HG02759 (cell line): ENCODE results near the gene HSDL2.
A peak's percentile ranks its signal among the peaks of the same experiment; 100 is the strongest.

Experiments
- ATAC-seq: cut with Tn5 transposase; IDR thresholded peaks from one replicate; pipeline ENCODE4 v1.9.1; 2021; ENCODE audit warnings: mild to moderate bottlenecking, moderate library complexity; ENCODE audit not compliant: unreplicated experiment

The HSDL2 gene

DNA sequence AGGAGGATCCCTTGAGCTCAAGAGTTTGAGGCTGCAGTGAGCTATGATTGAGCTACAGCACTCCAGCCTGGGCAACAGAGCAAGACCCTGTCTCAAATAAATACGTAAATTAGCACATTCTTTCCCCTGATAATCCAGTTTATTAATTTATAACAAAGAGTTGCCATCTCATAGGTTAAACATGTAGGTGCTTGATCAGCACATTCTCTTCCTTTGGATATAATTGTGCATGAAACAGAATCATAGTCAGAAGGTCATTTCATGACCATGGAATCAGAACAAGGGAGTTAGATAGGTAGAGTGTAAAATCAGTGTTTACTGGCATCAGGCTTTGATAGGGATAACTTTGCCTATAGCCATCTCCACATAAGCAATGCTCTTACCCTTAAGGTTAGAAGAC lies 63.7 kb downstream of the HSDL2 start:
- ATAC-seq: no peak

DNA sequence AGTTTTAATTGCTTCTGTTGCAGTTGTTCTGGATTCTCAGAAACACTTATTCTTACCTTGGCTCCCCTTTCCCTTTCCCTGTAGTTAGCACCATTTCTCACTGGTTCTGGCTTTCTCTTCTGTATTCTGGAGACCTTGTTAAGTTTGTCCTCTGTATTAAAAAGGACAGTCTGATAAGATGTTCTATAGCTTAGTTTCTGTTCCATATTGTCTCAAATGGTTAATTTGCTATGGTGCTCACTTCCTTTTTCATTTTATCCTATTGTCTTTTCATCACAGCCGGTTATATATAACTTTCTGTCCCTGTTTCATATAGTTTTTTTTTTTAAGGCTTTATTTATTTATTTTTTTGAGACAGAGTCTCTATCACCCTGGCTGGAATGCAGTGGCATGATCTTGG lies 65.3 kb downstream of the HSDL2 start:
- ATAC-seq: no peak

DNA sequence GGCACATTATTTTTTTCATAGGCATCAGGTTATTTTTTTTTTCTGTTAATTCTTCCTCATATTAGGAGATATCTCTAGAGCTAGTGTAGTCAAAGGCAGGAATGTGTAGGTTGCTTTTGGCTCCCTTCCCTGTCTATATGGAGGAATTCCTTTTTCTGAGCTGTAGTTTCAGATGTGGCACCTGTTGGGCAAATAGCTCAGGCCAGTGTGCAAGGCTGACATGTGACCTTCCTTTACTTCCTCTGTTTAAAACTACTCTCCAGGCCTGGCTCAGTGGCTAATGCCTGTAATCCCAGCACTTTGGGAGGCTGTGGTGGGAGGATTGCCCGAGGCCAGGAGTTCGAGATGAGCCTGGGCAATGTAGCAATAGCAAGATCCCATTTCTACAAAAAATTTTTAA lies 66.2 kb downstream of the HSDL2 start:
- ATAC-seq: no peak

DNA sequence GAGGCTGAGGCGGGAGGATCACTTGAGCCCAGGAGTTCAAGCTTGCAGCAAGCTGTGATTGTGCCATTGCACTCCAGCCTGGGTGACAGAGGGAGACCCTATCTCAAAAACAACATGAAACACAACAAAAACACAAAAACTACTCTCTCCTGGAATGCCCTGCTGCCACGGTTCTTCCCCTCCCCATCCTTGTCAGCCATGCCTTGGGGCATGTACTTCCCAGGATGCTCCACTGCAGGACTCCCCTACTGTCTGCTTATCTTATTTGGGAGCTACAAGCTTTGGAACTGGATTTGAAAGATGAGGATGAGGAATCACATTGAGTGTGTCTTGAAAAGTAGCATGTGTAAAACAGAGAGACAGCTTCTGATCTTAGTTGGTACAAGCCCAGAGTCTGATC lies 66.6 kb downstream of the HSDL2 start:
- no peak for ATAC-seq

- no peak for ATAC-seq
These were observed 67.4 kb downstream of the HSDL2 start for GRCh38 chr9:112447283-112447761.

- ATAC-seq: no peak
These were observed 82.9 kb downstream of the HSDL2 start for GRCh38 chr9:112462855-112463254.

DNA sequence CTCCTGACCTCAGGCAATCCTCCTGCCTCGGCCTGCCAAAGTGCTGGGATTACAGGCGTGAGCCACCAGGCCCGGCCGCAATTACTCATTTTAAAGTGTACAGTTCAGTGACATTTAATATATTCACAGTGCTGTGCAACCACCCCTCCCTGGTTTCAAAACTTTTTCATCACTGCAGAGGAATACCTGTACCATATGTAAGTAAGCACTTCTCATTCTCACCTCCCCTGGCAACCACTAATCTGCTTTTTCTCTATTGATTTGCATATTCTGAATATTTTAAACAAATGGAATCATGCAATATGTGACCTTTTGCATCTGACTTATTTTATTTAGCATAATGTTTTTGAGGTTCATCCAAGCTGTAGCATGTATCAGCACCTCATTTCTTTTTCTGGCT lies 85.4 kb downstream of the HSDL2 start:
- ATAC-seq: no peak

DNA sequence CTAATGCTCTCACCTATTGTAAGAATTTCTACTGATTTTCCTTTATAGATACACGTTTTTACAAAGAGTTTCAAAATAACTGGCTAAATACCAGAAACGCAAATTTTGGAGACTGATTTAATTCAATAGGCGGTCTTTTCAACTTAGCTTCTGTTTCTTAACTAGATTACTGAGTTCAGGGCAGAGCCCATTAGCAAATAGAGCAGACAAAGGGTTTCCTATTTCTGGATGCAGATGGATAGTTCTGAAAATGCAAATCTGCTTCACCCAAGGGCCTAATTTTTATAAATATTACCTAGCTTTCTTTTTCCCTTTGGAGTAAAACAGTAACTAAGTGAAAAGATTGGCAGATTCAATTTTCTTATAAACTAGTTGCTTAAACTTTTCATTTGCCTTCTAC lies 93.1 kb downstream of the HSDL2 start:
- no peak for ATAC-seq

DNA sequence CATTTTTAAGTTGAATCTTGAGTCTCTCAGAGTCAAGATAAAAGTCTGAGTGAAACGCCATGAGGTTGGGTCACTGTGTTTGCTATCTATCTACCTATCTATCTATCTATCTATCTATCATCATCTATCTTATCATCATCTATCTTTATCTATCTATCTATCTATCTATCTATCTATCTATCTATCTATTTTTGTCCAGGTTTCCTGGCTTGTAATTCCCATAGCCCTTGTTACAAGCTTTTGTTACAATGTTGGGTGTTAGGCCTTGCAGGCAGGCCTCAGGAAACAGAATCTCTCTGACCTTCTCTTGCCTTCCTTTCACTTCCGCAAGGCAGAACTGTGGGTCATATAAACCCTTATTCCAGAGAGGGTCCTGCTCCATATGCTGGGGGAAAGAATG lies 94.1 kb downstream of the HSDL2 start:
- no peak for ATAC-seq

GRCh38 chr9:112475318-112475717 lies 95.4 kb downstream of the HSDL2 start:
- ATAC-seq: no peak

- ATAC-seq: no peak
These were observed 97.4 kb downstream of the HSDL2 start for GRCh38 chr9:112477330-112477729.

DNA sequence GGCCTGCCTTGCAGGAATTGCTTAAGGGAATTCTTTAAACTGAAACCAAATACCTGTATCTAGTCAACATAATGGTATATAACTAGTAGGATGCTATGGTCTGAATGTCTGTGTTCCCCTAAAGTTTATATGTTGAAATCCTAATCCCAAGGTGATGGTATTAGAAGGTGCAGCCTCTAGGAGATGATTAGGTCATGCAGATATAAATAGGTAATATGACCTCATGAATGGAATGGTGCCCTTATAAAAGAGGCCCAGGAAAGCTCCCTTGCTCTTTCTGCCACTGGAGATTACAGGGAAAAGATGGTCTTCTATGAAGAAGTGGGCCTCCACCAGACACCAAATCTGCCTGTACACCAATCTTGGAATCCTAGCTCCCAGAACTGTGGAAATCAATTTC lies 99.3 kb downstream of the HSDL2 start:
- no peak for ATAC-seq

- no peak for ATAC-seq
These were observed 104.7 kb downstream of the HSDL2 start for GRCh38 chr9:112484607-112485006.

DNA sequence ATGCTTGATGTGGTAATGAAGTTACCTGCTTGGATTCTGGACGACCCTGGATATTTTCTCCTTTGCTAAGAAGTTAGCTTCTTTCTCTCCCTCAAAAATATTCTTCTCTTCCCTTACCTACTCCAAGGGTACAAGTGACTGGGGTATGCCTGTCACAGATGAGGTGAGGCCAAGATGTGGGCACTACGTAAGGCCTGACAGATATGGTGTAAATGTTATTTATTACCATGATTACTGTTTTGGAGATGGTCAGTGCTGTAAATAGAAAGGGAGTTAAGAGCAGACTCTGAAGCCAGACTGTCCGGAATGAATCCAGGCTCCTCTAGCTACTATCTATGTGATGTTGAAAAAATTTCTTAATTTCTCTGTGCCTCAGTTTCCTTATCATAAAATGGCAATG lies 105.7 kb downstream of the HSDL2 start:
- no peak for ATAC-seq

GRCh38 chr9:112486221-112487007 lies 106.5 kb downstream of the HSDL2 start, which contains the start of gene KIAA1958:
Gene KIAA1958, plus strand, starts transcription at chr9:112486827. Its CDS starts 87,254 bp downstream, at chr9:112574081.
- peak; percentile 94 for ATAC-seq

GRCh38 chr9:112487008-112487798 lies 107.3 kb downstream of the HSDL2 start:
- ATAC-seq: peak; percentile 56

GRCh38 chr9:112487799-112488340 lies 108.0 kb downstream of the HSDL2 start:
- no peak for ATAC-seq

DNA sequence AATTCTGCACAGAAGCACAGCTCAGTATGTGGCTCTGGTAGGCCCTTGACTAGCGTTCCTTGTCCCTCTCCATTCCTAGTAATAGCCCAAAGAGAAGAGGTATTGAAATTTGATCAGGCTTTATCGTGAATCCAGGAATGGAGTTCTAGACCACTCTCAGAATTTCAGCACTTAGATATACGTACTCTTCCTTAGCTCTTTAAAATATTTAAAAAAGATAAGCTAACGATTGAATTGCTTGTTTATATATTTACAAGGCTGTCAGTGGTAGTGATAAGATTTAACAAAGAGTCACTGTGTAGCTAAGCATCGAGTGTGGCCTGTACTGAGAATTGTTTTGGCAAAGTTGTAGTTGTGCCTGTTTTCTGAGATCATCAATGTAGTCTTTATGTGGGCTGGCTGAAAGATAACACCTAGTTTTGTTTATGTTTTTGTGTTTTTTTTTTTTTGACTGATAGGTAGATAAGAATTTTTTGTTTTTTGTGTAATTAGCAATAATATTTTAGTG lies 109.2 kb downstream of the HSDL2 start:
- ATAC-seq: no peak

DNA sequence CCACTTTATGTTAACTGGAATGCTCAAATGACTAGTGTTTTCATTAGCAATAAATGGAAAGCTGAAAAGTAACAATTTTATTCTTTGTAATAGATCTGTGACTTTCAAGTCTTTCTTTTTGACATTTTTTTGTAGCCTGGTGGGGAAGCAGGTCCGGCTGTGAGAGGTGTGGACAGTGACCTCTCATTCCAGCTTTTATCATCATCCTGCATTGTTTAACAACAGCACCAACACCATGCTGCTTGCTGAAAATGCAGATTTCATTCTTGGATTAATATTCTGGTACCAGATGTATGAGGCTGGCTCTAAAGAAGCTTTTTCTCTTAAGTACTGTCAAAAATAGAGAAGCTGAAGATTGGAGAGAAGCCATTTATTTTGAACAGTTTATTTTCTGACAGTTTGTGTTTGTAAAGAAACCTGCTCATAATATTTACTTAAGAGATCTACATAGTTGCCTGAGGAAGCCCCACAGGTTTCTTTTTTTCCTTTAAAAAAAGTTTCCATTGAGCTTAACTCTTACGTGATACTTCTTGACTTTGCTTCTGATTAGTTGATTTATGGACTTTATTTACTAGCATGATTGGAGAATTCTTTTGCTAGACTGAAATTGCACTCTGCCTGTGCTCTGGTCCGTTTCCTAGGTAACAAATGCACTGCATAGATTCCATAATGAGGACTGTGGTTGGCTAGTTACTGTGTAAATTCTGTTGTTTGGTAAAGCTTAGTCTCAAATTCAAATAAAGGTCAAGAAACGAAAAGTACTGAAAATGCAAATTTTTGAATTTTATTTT lies 110.2 kb downstream of the HSDL2 start:
- ATAC-seq: no peak

- ATAC-seq: no peak
These were observed 113.7 kb downstream of the HSDL2 start for GRCh38 chr9:112493393-112494137.
